ENCODE data around the gene EHD1.
A peak's percentile ranks its signal among the peaks of the same experiment; 100 is the strongest.

The EHD1 gene

GRCh38 chr11:64916040-64916774 is 37.8 kb upstream of the EHD1 start:
- no peaks in the 10 kb centered on the region for H3K9me3 ChIP-seq (ENCODE audit: control insufficient read depth, insufficient read depth, low read length)
- no peaks in the 10 kb centered on the region for H4K20me1 ChIP-seq (ENCODE audit: control insufficient read depth, insufficient read depth, low read depth, low read length)
- H3K79me2 ChIP-seq (ENCODE audit: control insufficient read depth, low read length): peaks cover 21% of the 10 kb centered on the region
- peaks cover 3% of the 10 kb centered on the region for H3F3A ChIP-seq (ENCODE audit: control insufficient read depth, insufficient read depth)
- H3K36me3 ChIP-seq (ENCODE audit: control insufficient read depth, low read length): peaks cover 23% of the 10 kb centered on the region
- H3K27ac ChIP-seq (ENCODE audit: low read depth, low read length): peak overlapping the region; percentile 57
- TF ChIP-seq EZH2phosphoT487 (IDR thresholded peaks at IDR 0.05; ENCODE audit: borderline replicate concordance, low read length): no peak
- TF ChIP-seq, protein P1, sequence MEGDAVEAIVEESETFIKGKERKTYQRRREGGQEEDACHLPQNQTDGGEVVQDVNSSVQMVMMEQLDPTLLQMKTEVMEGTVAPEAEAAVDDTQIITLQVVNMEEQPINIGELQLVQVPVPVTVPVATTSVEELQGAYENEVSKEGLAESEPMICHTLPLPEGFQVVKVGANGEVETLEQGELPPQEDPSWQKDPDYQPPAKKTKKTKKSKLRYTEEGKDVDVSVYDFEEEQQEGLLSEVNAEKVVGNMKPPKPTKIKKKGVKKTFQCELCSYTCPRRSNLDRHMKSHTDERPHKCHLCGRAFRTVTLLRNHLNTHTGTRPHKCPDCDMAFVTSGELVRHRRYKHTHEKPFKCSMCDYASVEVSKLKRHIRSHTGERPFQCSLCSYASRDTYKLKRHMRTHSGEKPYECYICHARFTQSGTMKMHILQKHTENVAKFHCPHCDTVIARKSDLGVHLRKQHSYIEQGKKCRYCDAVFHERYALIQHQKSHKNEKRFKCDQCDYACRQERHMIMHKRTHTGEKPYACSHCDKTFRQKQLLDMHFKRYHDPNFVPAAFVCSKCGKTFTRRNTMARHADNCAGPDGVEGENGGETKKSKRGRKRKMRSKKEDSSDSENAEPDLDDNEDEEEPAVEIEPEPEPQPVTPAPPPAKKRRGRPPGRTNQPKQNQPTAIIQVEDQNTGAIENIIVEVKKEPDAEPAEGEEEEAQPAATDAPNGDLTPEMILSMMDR (IDR thresholded peaks at IDR 0.05; ENCODE audit: low read depth, low read length, poor library complexity, severe bottlenecking): no peak
- H3K4me2 ChIP-seq (ENCODE audit: low read length): peak overlapping the region; percentile 87
- H3K4me1 ChIP-seq (ENCODE audit: control insufficient read depth, low read length): peaks cover 37% of the 10 kb centered on the region
- peak overlapping the region; percentile 85 for H3K4me3 ChIP-seq (ENCODE audit: low read length)
- H3K27me3 ChIP-seq (ENCODE audit: control insufficient read depth, low read length): no peaks in the 10 kb centered on the region
- no peaks in the 10 kb centered on the region for H3K9me2 ChIP-seq (replicated peaks; ENCODE audit: control insufficient read depth, low read length)

- Histone ChIP-seq H3K4me1 (ENCODE audit: control insufficient read depth, low read length) (peaks cover 35% of the 10 kb centered on the region), H3K27ac (ENCODE audit: low read depth, low read length) (0 out of 2 replicates have a peak overlapping the region, but pooled peaks have one; percentile 57), H3K4me2 (ENCODE audit: low read length) (peak overlapping the region; percentile 87)
Measured at GRCh38 chr11:64915376-64915887, 37.0 kb upstream of the EHD1 start.

GRCh38 chr11:64914123-64914522 is 35.7 kb upstream of the EHD1 start:
- TF ChIP-seq EZH2phosphoT487 (IDR thresholded peaks at IDR 0.05; ENCODE audit: borderline replicate concordance, low read length): no peak
- TF ChIP-seq, protein P1 (IDR thresholded peaks at IDR 0.05; ENCODE audit: low read depth, low read length, poor library complexity, severe bottlenecking): no peak
- Histone ChIP-seq H3K27me3 (ENCODE audit: control insufficient read depth, low read length) (no peaks in the 10 kb centered on the region), H3K4me1 (ENCODE audit: control insufficient read depth, low read length) (peaks cover 26% of the 10 kb centered on the region), H3K9me3 (ENCODE audit: control insufficient read depth, insufficient read depth, low read length) (no peaks in the 10 kb centered on the region), H3K4me3 (ENCODE audit: low read length) (no peak overlapping the region), H3K79me2 (ENCODE audit: control insufficient read depth, low read length) (peaks cover 21% of the 10 kb centered on the region), H4K20me1 (ENCODE audit: control insufficient read depth, insufficient read depth, low read depth, low read length) (no peaks in the 10 kb centered on the region), H3K4me2 (ENCODE audit: low read length) (no peak overlapping the region), H3K9me2 (replicated peaks; ENCODE audit: control insufficient read depth, low read length) (no peaks in the 10 kb centered on the region), H3K27ac (ENCODE audit: low read depth, low read length) (no peak overlapping the region), H3K36me3 (ENCODE audit: control insufficient read depth, low read length) (peaks cover 39% of the 10 kb centered on the region), H3F3A (ENCODE audit: control insufficient read depth, insufficient read depth) (peaks cover 3% of the 10 kb centered on the region)

More at GRCh38 chr11:64915376-64915887, 37.0 kb upstream of the EHD1 start:
- Histone ChIP-seq H3K9me3 (ENCODE audit: control insufficient read depth, insufficient read depth, low read length) (no peaks in the 10 kb centered on the region), H3F3A (ENCODE audit: control insufficient read depth, insufficient read depth) (peaks cover 3% of the 10 kb centered on the region), H4K20me1 (ENCODE audit: control insufficient read depth, insufficient read depth, low read depth, low read length) (no peaks in the 10 kb centered on the region), H3K36me3 (ENCODE audit: control insufficient read depth, low read length) (peaks cover 30% of the 10 kb centered on the region), H3K4me3 (ENCODE audit: low read length) (peak overlapping the region; percentile 85), H3K27me3 (ENCODE audit: control insufficient read depth, low read length) (no peaks in the 10 kb centered on the region), H3K79me2 (ENCODE audit: control insufficient read depth, low read length) (peaks cover 21% of the 10 kb centered on the region), H3K9me2 (replicated peaks; ENCODE audit: control insufficient read depth, low read length) (no peaks in the 10 kb centered on the region)
- TF ChIP-seq, protein P1 (IDR thresholded peaks at IDR 0.05; ENCODE audit: low read depth, low read length, poor library complexity, severe bottlenecking): no peak
- TF ChIP-seq EZH2phosphoT487 (IDR thresholded peaks at IDR 0.05; ENCODE audit: borderline replicate concordance, low read length): no peak
